H9 (cell line): Measurements from ENCODE around the gene TAF1A. TPM values are rescaled to one million over a fixed set of nuclear protein-coding genes. Genes with fewer than 3 reads are reported as not detected.

Experiments used
- DNase-seq: peaks from one replicate; pipeline ENCODE4 v3.0.0-alpha.2; 2017
- H2AFZ ChIP-seq: one replicate; pipeline ENCODE4 v1.6.1; 2013; ENCODE audit warnings: mild to moderate bottlenecking, low read length, control low read depth, moderate library complexity
- H2AK5ac ChIP-seq: 2 replicates; pipeline ENCODE4 v1.6.1; 2013; ENCODE audit warnings: low read length, control low read depth, mixed read lengths; ENCODE audit not compliant: insufficient read length
- H2BK120ac ChIP-seq: one replicate; pipeline ENCODE4 v1.6.1; 2013; ENCODE audit warnings: low read depth, mild to moderate bottlenecking, low read length, control low read depth, inconsistent platforms; ENCODE audit not compliant: poor library complexity, severe bottlenecking
- H2BK12ac ChIP-seq: 2 replicates; pipeline ENCODE4 v1.6.1; 2013; ENCODE audit warnings: low read length, control low read depth, mixed read lengths, low read depth; ENCODE audit not compliant: insufficient read length
- H2BK15ac ChIP-seq: 2 replicates; pipeline ENCODE4 v1.6.1; 2013; ENCODE audit warnings: low read depth, low read length, control low read depth
- H2BK20ac ChIP-seq: one replicate; pipeline ENCODE4 v1.6.1; 2013; ENCODE audit warnings: low read depth, mild to moderate bottlenecking, low read length, control low read depth, inconsistent platforms; ENCODE audit not compliant: poor library complexity, severe bottlenecking
- H2BK5ac ChIP-seq: 2 replicates; pipeline ENCODE4 v1.6.1; 2013; ENCODE audit warnings: low read length, control low read depth, mixed read lengths; ENCODE audit not compliant: insufficient read length
- H3K14ac ChIP-seq: 2 replicates; pipeline ENCODE4 v1.6.1; 2013; ENCODE audit warnings: low read length, control low read depth; ENCODE audit not compliant: insufficient read depth
- H3K18ac ChIP-seq: 2 replicates; pipeline ENCODE4 v1.6.1; 2013; ENCODE audit warnings: low read depth, mild to moderate bottlenecking, mixed read lengths, low read length, control low read depth; ENCODE audit not compliant: insufficient read length
- H3K23ac ChIP-seq: 2 replicates; pipeline ENCODE4 v1.6.1; 2013; ENCODE audit warnings: low read length, control low read depth, mixed read lengths, low read depth; ENCODE audit not compliant: insufficient read length
- H3K23me2 ChIP-seq: 2 replicates; pipeline ENCODE4 v1.6.1; 2013; ENCODE audit warnings: low read depth, mild to moderate bottlenecking, mixed read lengths, low read length, control low read depth; ENCODE audit not compliant: insufficient read length, poor library complexity, severe bottlenecking
- H3K27ac ChIP-seq: 2 replicates; pipeline ENCODE4 v1.5.1; 2013; ENCODE audit warnings: low read length, control low read depth, mixed read lengths, low read depth; ENCODE audit not compliant: insufficient read length
- H3K27me3 ChIP-seq: 2 replicates; pipeline ENCODE4 v1.6.1; 2013; ENCODE audit warnings: low read length, control low read depth, inconsistent platforms; ENCODE audit not compliant: insufficient read depth
- H3K4ac ChIP-seq: 2 replicates; pipeline ENCODE4 v1.6.1; 2013; ENCODE audit warnings: low read depth, mild to moderate bottlenecking, control low read depth, inconsistent platforms, low read length, moderate library complexity
- H3K4me1 ChIP-seq: 2 replicates; pipeline ENCODE4 v1.6.1; 2013; ENCODE audit warnings: low read length, control low read depth, inconsistent platforms; ENCODE audit not compliant: insufficient read depth
- H3K4me2 ChIP-seq: 2 replicates; pipeline ENCODE4 v1.6.1; 2013; ENCODE audit warnings: low read length, control low read depth, mixed read lengths; ENCODE audit not compliant: insufficient read length, insufficient read depth
- H3K56ac ChIP-seq: 2 replicates; pipeline ENCODE4 v1.6.1; 2013; ENCODE audit warnings: low read depth, mild to moderate bottlenecking, mixed read lengths, low read length, control low read depth; ENCODE audit not compliant: insufficient read length
- H3K79me1 ChIP-seq: 2 replicates; pipeline ENCODE4 v1.6.1; 2013; ENCODE audit warnings: low read depth, mild to moderate bottlenecking, moderate library complexity, low read length, control low read depth, inconsistent platforms; ENCODE audit not compliant: insufficient read depth, poor library complexity, severe bottlenecking
- H3K79me2 ChIP-seq: 2 replicates; pipeline ENCODE4 v1.6.1; 2013; ENCODE audit warnings: low read length, control low read depth, inconsistent platforms; ENCODE audit not compliant: insufficient read depth
- H3K9ac ChIP-seq: 2 replicates; pipeline ENCODE4 v1.6.1; 2013; ENCODE audit warnings: low read length, control low read depth, mixed read lengths; ENCODE audit not compliant: insufficient read length; ENCODE audit errors: extremely low read depth
- H3K9me3 ChIP-seq: one replicate; pipeline ENCODE4 v1.6.1; 2013; ENCODE audit warnings: low read depth, low read length, inconsistent platforms; ENCODE audit not compliant: control insufficient read depth
- H3T11ph ChIP-seq: one replicate; pipeline ENCODE4 v1.6.1; 2013; ENCODE audit warnings: mild to moderate bottlenecking, low read length, control low read depth, inconsistent platforms
- H4K20me1 ChIP-seq: one replicate; pipeline ENCODE4 v1.6.1; 2013; ENCODE audit not compliant: control insufficient read depth, insufficient read length, insufficient read depth
- H4K5ac ChIP-seq: 2 replicates; pipeline ENCODE4 v1.6.1; 2013; ENCODE audit warnings: low read depth, mild to moderate bottlenecking, mixed read lengths, low read length, control low read depth; ENCODE audit not compliant: insufficient read length
- H4K8ac ChIP-seq: replicated peaks from 2 replicates; pipeline ENCODE4 v1.6.1; 2013; ENCODE audit warnings: low read length, control low read depth, mixed read lengths, low read depth; ENCODE audit not compliant: insufficient read length
- H4K91ac ChIP-seq: 2 replicates; pipeline ENCODE4 v1.6.1; 2013; ENCODE audit warnings: low read depth, mild to moderate bottlenecking, moderate library complexity, mixed read lengths, low read length, control low read depth; ENCODE audit not compliant: insufficient read length
- H3K27ac Mint-ChIP-seq, 3 experiments: 2 replicates in 2 of 3; 3 replicates in 1 of 3; pipeline ENCODE4 v1.8.0; 2020 to 2021; ENCODE audit warnings: mixed read lengths in 3 of 3, mild to moderate bottlenecking in 1 of 3, moderate library complexity in 1 of 3
- H3K27me3 Mint-ChIP-seq: 2 replicates; pipeline ENCODE4 v1.8.0; 2021; ENCODE audit warnings: low read depth, mild to moderate bottlenecking, moderate library complexity, mixed read lengths
- H3K36me3 Mint-ChIP-seq, 3 experiments: 2 replicates in 2 of 3; 3 replicates in 1 of 3; pipeline ENCODE4 v1.8.0; 2020 to 2021; ENCODE audit warnings: low read depth in 3 of 3, mixed read lengths in 3 of 3; ENCODE audit not compliant: insufficient read depth in 1 of 3
- H3K4me1 Mint-ChIP-seq, 2 experiments: 2 replicates each; pipeline ENCODE4 v1.8.0; 2020; ENCODE audit warnings: mixed read lengths in 2 of 2
- H3K4me3 Mint-ChIP-seq, 2 experiments: 2 replicates in 1 of 2; 3 replicates in 1 of 2; pipeline ENCODE4 v1.8.0; 2020 to 2021; ENCODE audit warnings: mild to moderate bottlenecking in 2 of 2, mixed read lengths in 2 of 2, moderate library complexity in 1 of 2
- H3K9me3 Mint-ChIP-seq, 2 experiments: 2 replicates in 1 of 2; 3 replicates in 1 of 2; pipeline ENCODE4 v1.8.0; 2020; ENCODE audit warnings: mild to moderate bottlenecking in 2 of 2, mixed read lengths in 2 of 2, moderate library complexity in 1 of 2
- CTCF ChIP-seq: fragments of 200-600 bp; sonication (generic); conservative IDR thresholded peaks from 3 replicates; pipeline ENCODE4 v1.8.0; 2021; ENCODE audit warnings: antibody characterized with exemption, mild to moderate bottlenecking
- WGBS: extraction: QIAGEN DNeasy Blood & Tissue Kit; methylation state at CpG from one replicate; pipeline ENCODE4 v1.1.7; 2013; ENCODE audit warnings: missing lambda C conversion rate, low lambda C conversion rate, mixed read lengths; ENCODE audit not compliant: insufficient read length; ENCODE audit errors: extremely low coverage; 5-methylcytosine and 5-hydroxymethylcytosine counted together
- total RNA-seq: library from RNA; stranded (reverse); gene quantifications from 2 replicates; pipeline ENCODE4 v1.2.1, GENCODE V29; 2021

Gene TAF1A
- total RNA-seq, 1 experiment from 2014 or later, result 14.8 TPM

GRCh38 chr1:222624214-222624613 lies 34.5 kb upstream of the TAF1A start:
- H3K9me3 Mint-ChIP-seq, result no peaks in the 10 kb centered on the region
- no peak overlapping the region for H3K14ac ChIP-seq
- H3K4me1 ChIP-seq, result no peaks in the 10 kb centered on the region
- TF ChIP-seq CTCF, result no peak
- H3K4me2 ChIP-seq, result no peak overlapping the region
- no peak for DNase-seq
- peaks cover 3 to 6% of the 10 kb centered on the region in 2 experiments; a peak in 2 of 4 replicates for H3K4me1 Mint-ChIP-seq
- no peak overlapping the region for H2BK15ac ChIP-seq
- no peaks in the 10 kb centered on the region for H3K9me3 ChIP-seq
- H3K27ac Mint-ChIP-seq, result no peak overlapping the region
- no peak overlapping the region for H4K91ac ChIP-seq
- H3K18ac ChIP-seq, result no peak overlapping the region
- no peak overlapping the region for H3K4me3 Mint-ChIP-seq
- no peaks in the 10 kb centered on the region for H3K79me1 ChIP-seq
- no CpG with 5 or more reads among the region's 7 CpGs for WGBS
- H4K5ac ChIP-seq, result no peak overlapping the region
- no peak overlapping the region for H2AFZ ChIP-seq
- H3K27me3 ChIP-seq, result no peaks in the 10 kb centered on the region
- H3K23ac ChIP-seq, result no peak overlapping the region
- no peak overlapping the region for H2BK20ac ChIP-seq
- no peak overlapping the region for H2BK12ac ChIP-seq
- H3K27ac ChIP-seq, result no peak overlapping the region
- H3K23me2 ChIP-seq, result no peaks in the 10 kb centered on the region
- H2AK5ac ChIP-seq, result no peak overlapping the region
- H3K36me3 Mint-ChIP-seq, result peaks cover 31 to 66% (median 62%) of the 10 kb centered on the region in 3 experiments; a peak in 6 of 7 replicates
- H3K79me2 ChIP-seq, result peaks cover 3% of the 10 kb centered on the region; the same call in 1 of the 2 replicates
- H3T11ph ChIP-seq, result no peak overlapping the region
- no peak overlapping the region for H2BK5ac ChIP-seq
- H3K56ac ChIP-seq, result no peak overlapping the region
- no peaks in the 10 kb centered on the region for H4K20me1 ChIP-seq
- no peaks in the 10 kb centered on the region for H3K27me3 Mint-ChIP-seq
- no peak overlapping the region for H3K4ac ChIP-seq
- no peak overlapping the region for H2BK120ac ChIP-seq
- no peak overlapping the region for H3K9ac ChIP-seq
- no peak overlapping the region for H4K8ac ChIP-seq
